HS-5 (cell line): ENCODE data around the gene SLC13A3.

ENCODE experiments used
- DNase-seq: peaks from one replicate; pipeline ENCODE4 v3.0.0-alpha.2; 2012; ENCODE audit warnings: low read depth

Gene SLC13A3, protein sequence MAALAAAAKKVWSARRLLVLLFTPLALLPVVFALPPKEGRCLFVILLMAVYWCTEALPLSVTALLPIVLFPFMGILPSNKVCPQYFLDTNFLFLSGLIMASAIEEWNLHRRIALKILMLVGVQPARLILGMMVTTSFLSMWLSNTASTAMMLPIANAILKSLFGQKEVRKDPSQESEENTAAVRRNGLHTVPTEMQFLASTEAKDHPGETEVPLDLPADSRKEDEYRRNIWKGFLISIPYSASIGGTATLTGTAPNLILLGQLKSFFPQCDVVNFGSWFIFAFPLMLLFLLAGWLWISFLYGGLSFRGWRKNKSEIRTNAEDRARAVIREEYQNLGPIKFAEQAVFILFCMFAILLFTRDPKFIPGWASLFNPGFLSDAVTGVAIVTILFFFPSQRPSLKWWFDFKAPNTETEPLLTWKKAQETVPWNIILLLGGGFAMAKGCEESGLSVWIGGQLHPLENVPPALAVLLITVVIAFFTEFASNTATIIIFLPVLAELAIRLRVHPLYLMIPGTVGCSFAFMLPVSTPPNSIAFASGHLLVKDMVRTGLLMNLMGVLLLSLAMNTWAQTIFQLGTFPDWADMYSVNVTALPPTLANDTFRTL

DNA sequence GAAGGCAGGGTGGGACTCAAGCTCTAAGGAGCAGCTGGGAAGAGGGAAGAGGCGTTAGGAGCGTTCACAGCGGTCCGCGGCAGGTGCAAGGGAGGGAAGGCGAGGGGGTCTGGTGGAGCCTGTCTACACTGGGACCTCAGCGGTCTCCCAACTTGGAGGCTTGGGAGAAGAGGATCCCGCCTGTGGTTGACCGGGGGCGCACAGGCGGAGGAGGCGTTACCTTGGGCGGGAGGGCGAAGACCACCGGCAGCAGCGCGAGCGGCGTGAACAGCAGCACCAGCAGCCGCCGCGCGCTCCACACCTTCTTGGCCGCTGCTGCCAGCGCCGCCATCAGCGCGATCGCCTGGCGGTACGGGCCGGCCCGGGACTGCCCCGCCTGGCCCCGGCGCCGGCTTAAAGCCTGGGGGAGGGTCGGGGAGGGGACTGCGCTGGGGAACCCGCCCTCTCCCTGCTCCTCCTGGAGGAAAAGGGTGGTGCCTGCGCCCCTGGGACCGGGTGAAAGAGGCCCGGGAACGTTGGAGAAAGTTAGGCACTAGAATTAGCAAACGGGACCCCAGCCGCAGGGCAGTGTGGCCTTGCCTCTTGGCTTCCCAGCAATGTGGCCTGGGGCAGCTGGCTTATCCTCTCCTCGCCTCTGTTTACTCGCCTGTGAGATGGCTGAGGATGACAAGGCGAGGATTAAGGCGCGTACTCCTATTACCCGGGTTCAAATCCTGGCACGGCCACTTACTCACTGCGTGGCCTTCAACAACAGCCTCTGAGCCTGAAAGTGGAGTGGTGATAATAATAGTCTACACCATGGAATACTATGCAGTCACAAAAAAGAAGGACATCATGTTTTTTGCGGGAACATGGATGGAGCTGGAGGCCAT is at the start of gene SLC13A3:
TSS of gene SLC13A3 (minus strand) at position 369 of the 872 bp plus-strand sequence. CDS start at position 331, 38 bp downstream.
- no peak for DNase-seq

DNA sequence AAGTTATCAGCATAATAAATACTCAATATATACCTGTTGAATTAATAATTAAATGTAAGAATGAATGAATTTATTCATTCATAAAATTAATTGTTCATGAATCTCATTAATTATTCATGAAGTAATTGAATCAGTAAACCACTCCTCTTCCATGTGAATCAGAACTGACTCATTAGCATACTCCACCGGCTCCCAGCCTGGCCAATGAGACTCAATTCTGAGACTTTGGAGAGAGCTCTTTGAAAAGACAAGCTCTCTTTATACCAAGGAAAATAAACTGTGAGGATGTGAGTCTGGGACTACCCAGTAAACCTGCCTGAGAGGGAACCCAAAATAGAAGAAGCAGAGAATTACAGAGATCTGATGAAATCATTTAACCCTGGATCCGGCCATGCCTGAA is 49.8 kb upstream of the SLC13A3 start:
- DNase-seq = no peak

- no peak for DNase-seq
Observed at GRCh38 chr20:46700481-46700880, 49.2 kb upstream of the SLC13A3 start.

DNA sequence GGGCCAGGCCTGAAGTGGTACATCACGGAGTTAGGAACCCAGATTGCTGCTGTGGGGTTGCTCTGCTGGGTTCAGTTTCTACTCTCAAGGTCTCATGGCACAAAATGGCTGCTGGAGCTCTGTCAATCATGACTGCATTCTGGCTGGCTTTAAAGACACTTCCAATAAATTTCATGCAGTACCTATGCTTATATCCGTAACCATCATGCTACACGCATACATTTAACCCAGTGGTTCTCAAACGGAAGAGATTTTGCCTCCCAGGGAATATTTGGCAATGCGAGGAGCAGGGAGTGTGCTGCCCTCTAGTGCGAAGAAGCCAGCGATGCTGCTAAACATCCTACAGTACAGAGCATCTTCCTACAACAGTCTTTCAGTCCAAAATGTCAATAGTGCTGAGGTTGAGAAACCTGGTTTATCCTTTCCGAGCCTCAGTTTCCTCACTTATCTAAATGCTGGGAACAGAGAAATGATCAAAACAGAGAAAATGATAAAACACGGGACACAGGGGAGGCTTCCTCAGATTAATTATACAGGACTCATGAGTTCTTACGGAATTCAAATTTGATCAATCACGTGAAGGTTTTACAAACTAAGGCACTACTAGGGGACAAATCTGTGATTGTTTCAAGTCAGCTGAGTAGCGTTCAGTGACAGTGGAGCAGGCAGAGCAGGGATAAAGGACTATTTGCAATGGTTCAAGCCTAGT is 48.5 kb upstream of the SLC13A3 start:
- DNase-seq = no peak

DNA sequence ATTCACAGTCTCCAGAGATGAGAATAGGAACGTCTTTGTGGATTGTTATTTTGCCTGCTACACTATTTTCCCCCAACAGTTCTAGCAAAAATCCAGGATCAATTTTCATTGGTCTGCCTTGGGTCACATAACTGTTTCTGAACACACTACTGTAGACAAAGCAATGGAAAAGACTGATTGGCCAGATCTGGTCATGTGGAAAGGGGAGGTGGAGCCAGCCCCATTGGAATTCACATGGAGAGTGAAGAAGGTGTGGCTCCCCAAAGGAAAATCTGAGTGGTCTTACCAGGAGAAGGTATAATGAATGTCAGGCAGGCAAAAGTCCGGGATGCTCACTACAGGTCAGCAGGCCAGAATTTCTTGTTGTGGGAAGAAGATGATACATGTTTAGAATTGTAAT is 47.5 kb upstream of the SLC13A3 start:
- DNase-seq = no peak

- no peak for DNase-seq
Observed at GRCh38 chr20:46696791-46697279, 45.6 kb upstream of the SLC13A3 start.

- no peak for DNase-seq
Observed at GRCh38 chr20:46695892-46696291, 44.6 kb upstream of the SLC13A3 start.

DNA sequence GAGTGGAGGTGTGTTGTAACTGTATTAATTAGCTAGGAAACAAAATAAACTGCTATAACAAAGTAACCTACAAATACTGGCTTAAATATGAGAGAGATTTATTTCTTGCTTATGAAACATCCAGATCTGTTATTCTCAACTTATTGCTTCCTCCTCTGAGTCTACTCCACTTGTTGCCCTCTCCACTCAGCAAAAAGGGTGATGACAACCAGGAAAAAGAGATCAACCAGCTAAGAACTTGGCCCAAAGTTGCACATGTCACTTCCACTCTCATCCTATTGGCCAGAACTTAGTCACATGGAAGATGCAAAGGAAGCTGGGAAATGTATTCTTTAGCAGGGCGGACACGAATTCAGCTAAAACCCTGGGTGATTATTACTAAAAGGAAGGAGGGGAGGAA is 43.2 kb upstream of the SLC13A3 start:
- DNase-seq = no peak

- DNase-seq = no peak
Observed at GRCh38 chr20:46691196-46691595, 39.9 kb upstream of the SLC13A3 start.

DNA sequence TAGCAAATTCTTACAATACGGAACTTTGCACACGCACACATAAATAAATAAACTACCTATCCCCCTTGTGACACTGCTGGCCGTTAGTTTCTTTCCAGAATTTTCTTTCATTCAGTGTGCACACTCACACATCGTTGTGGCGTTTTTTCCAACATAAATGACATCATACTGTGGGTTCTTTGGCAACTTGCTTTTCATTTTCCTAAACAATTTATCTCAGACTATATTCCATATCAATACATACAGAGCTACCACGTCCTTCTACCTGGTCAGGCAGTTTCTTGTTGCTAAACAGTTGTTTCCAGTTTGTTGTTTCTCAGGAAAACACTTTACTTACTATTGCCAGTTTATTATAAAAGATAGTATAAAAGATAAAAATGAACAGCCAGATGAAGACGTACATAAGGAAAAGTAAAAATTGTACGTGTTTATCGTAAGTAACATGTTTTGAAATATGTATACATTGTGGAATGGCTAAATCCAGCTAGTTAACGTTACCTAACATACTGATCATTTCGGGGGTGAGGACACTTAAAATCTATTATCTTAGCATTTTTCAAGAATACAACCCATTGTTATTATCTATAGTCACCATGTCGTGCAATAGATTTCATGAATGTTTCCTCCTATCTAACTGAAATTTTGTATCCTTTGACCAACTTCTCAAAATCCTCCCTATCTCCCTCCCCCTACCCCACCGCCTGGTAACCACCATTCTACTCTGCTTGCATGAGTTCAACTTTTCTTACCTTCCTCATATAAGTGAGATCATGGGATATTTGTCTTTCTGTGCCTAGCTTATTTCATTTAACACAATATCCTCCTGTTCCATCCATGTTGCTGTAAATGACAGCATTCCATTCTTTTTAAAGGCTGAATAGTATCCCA is 39.2 kb upstream of the SLC13A3 start:
- DNase-seq = no peak

DNA sequence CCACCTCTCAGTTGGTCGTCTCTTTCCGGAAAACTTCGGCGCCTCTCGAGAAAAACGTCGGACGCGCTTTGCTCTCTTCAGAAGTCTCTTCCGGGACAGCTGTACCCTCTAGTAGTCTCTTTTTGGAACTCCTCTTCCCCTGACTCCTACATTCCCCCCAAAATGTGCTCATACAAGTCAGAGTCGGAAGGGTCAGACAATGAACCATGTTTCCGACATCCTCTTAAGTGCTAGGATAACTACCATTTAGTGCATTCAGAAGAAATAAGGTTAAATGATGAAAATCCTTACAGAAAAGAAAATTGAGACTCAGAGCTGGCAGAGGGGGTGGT is 38.5 kb upstream of the SLC13A3 start:
- DNase-seq = no peak

- DNase-seq = peak; percentile 100
Observed at GRCh38 chr20:46689082-46689753, 38.0 kb upstream of the SLC13A3 start, which contains the start of gene TP53RK. Gene TP53RK, minus strand, starts transcription at chr20:46689444. Its CDS starts 30 bp downstream, at chr20:46689414.

GRCh38 chr20:46688151-46689081 is 37.2 kb upstream of the SLC13A3 start:
- no peak for DNase-seq

DNA sequence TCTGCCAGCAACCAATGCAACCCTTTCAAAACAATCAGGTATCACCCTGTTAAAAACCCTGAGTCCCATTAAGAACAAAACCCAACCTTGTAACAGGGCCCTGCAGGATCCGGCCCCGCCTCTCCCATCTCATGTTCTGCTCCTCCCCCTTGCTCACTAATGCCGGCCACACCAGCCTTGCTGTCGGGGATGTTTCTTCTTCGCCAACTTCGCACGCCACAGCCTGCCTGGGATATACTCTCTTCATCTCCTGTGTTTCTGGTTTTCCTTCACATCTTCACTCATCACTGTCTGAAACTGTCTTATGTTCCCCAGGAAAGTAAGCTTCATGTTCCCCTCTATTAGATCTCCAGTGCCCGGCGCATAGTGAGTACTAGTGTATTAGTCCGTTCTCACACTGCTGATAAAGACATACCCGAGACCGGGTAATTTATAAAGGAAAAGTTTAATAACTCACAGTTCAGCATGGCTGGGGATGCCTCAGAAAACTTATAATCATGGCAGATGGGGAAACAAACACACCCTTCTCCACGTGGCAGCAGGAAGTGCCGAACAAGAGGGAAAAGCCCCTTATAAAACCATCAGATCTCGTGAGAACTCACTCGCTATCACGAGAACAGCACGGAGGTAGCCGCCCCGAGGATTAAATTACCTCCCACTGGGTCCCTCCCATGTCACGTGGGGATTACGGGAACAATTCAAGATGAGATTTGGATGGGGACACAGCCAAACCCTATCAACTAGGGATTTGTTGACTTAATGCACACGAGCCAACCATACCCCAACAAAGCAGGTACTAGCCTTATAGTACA is 32.9 kb upstream of the SLC13A3 start:
- no peak for DNase-seq

- DNase-seq = no peak
Observed at GRCh38 chr20:46683668-46683938, 32.3 kb upstream of the SLC13A3 start.

GRCh38 chr20:46683011-46683667 is 31.9 kb upstream of the SLC13A3 start:
- no peak for DNase-seq

DNA sequence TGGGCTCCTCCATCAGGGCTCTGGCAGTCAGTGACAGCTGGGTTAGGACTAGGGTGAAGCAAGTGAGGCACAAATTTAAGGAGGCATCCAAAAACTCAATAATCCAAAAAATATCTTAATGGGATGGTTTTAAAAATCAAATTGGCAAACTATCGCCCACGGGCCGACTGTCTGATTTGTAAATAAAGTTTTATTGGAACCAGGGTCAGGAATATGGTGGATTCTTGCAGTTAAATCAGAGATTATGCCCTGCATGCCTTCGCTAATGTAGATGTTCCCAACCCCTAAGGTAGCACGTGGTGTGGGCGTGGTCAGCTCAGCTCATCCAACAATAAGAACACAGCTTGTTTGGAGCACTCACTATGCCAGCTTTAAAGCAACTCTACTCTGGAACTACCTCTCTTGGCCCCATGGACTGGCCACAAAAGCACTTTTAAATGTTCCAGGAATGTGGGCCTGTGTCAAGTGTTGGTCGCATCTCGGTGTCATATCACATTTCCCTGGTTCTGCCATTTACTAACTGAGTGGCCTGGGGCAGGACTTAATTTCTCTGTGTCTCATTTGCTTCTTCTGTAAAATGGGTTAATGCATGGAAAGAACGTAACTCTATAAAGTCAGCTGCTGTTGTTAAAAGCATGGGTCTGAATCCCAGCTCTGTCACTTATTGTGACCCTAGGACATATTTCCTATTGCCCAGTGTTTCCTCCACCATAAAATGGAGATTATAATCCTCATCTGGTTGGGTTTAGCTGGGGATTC is 31.0 kb upstream of the SLC13A3 start:
- no peak for DNase-seq
